Osteocyte (in vitro differentiated cells): ENCODE results near the gene DALRD3. TPM values are rescaled to one million over a fixed set of nuclear protein-coding genes. Genes with fewer than 3 reads are reported as not detected.

ENCODE experiments used
- DNase-seq: peaks from one replicate; pipeline ENCODE4 v3.0.0; 2021; ENCODE audit warnings: mixed read lengths; ENCODE audit not compliant: unreplicated experiment; ENCODE audit errors: extremely low spot score
- H3K27ac Mint-ChIP-seq: one replicate; pipeline ENCODE4 v1.8.0; 2021; ENCODE audit warnings: mild to moderate bottlenecking, mixed read lengths; ENCODE audit not compliant: unreplicated experiment
- H3K27me3 Mint-ChIP-seq: one replicate; pipeline ENCODE4 v1.8.0; 2021; ENCODE audit warnings: mixed read lengths; ENCODE audit not compliant: unreplicated experiment
- H3K36me3 Mint-ChIP-seq: one replicate; pipeline ENCODE4 v1.8.0; 2021; ENCODE audit warnings: mixed read lengths; ENCODE audit not compliant: unreplicated experiment
- H3K4me1 Mint-ChIP-seq: one replicate; pipeline ENCODE4 v1.8.0; 2021; ENCODE audit warnings: mixed read lengths; ENCODE audit not compliant: unreplicated experiment
- H3K4me3 Mint-ChIP-seq: one replicate; pipeline ENCODE4 v1.8.0; 2021; ENCODE audit warnings: mild to moderate bottlenecking, moderate library complexity, mixed read lengths; ENCODE audit not compliant: unreplicated experiment
- H3K9me3 Mint-ChIP-seq: one replicate; pipeline ENCODE4 v1.8.0; 2021; ENCODE audit warnings: mixed read lengths; ENCODE audit not compliant: unreplicated experiment
- CTCF ChIP-seq: fragments of 200-600 bp; sonication (generic); IDR thresholded peaks from 2 replicates; pipeline ENCODE4 v1.5.0; 2021; ENCODE audit warnings: antibody characterized with exemption, mild to moderate bottlenecking, moderate library complexity
- total RNA-seq: library from RNA; stranded (reverse); gene quantifications from 2 replicates; pipeline ENCODE4 v1.2.1, GENCODE V29; 2021

The DALRD3 gene
- total RNA-seq, 1 donor from 2014 or later = 22.8 TPM

- Mint-ChIP-seq H3K9me3 (no peaks in the 10 kb centered on the region), H3K4me3 (no peak overlapping the region), H3K27me3 (no peaks in the 10 kb centered on the region), H3K4me1 (peaks cover 30% of the 10 kb centered on the region), H3K36me3 (peaks cover 18% of the 10 kb centered on the region), H3K27ac (no peak overlapping the region)
- no peak for TF ChIP-seq CTCF
- no peak for DNase-seq
Measured at GRCh38 chr3:49016414-49017228, 1.8 kb downstream of the DALRD3 start.

- H3K4me1 Mint-ChIP-seq = peaks cover 30% of the 10 kb centered on the region
- H3K27ac Mint-ChIP-seq = no peak overlapping the region
- H3K27me3 Mint-ChIP-seq = no peaks in the 10 kb centered on the region
- no peak for DNase-seq
- H3K4me3 Mint-ChIP-seq = peak overlapping the region; percentile 18
- H3K36me3 Mint-ChIP-seq = peaks cover 18% of the 10 kb centered on the region
- H3K9me3 Mint-ChIP-seq = no peaks in the 10 kb centered on the region
- no peak for TF ChIP-seq CTCF
Measured at GRCh38 chr3:49015765-49016164, 2.6 kb downstream of the DALRD3 start.

GRCh38 chr3:49015072-49015471 is 3.3 kb downstream of the DALRD3 start:
- TF ChIP-seq CTCF = no peak
- H3K27me3 Mint-ChIP-seq = no peaks in the 10 kb centered on the region
- H3K36me3 Mint-ChIP-seq = peaks cover 18% of the 10 kb centered on the region
- H3K9me3 Mint-ChIP-seq = no peaks in the 10 kb centered on the region
- no peak overlapping the region for H3K27ac Mint-ChIP-seq
- H3K4me3 Mint-ChIP-seq = no peak overlapping the region
- H3K4me1 Mint-ChIP-seq = peaks cover 26% of the 10 kb centered on the region
- no peak for DNase-seq

GRCh38 chr3:49013738-49014660 is 4.4 kb downstream of the DALRD3 start:
- Mint-ChIP-seq H3K4me3 (no peak overlapping the region), H3K9me3 (no peaks in the 10 kb centered on the region), H3K27ac (no peak overlapping the region), H3K27me3 (no peaks in the 10 kb centered on the region), H3K36me3 (peaks cover 18% of the 10 kb centered on the region), H3K4me1 (peaks cover 27% of the 10 kb centered on the region)
- peak; percentile 53 for TF ChIP-seq CTCF
- no peak for DNase-seq
